K562 (cell line): Measurements from ENCODE around the gene HPSE2. TPM values are rescaled to one million over a fixed set of nuclear protein-coding genes. Genes with fewer than 3 reads are reported as not detected.

Source experiments
- ATAC-seq: fragments of 200-7000 bp; cut with Tn5 transposase; 3 replicates; pipeline ENCODE4 v1.9.1; 2020; ENCODE audit warnings: moderate library complexity
- BruUV-seq: library from RNA; stranded (reverse); fragments of 400-500 nt; replicated peaks from 2 replicates; lab custom pipeline; 2021; lab: Mats Ljungman, UMichigan
- CTCF ChIA-PET: fragments of 300-600 bp; formaldehyde crosslinking; extraction: SDS; loops from one replicate; lab custom pipeline; 2021; ENCODE audit warnings: low intra/inter-chr PET ratio; lab: Yijun Ruan, JAX
- POLR2A ChIA-PET: fragments of 300-600, 350-650 bp; sonication (Branson Sonifier 250); formaldehyde crosslinking; extraction: SDS; loops from one replicate; lab custom pipeline; 2021; ENCODE audit warnings: antibody characterized with exemption, inconsistent platforms; lab: Yijun Ruan, JAX
- DNase-seq, 4 experiments: peaks; one replicate each; pipeline versions ENCODE4 v3.0.0 to v3.0.0-alpha.2; 2011 to 2018; ENCODE audit warnings: low spot score in 3 of 4, mixed read lengths in 3 of 4; ENCODE audit errors: extremely low read depth in 1 of 4
- FAIRE-seq: peaks from 2 replicates; lab custom pipeline; 2011; peaks lifted over from hg19 to GRCh38; lab: Jason Lieb, UNC
- H2AFZ ChIP-seq: 2 replicates; pipeline ENCODE4 v1.6.0; 2011; ENCODE audit warnings: low read depth, low read length, control low read depth, inconsistent platforms
- H3K27ac ChIP-seq: fragments of 200-600 bp; 3 replicates; pipeline ENCODE4 v1.8.0; 2011; ENCODE audit warnings: low read depth, mild to moderate bottlenecking, control low read depth, inconsistent platforms, low read length, moderate library complexity, mixed read lengths; ENCODE audit errors: extremely low read depth
- H3K27me3 ChIP-seq, 2 experiments: fragments of 300-600 bp in 1 of 2; 2 replicates in 1 of 2; 3 replicates in 1 of 2; pipeline versions ENCODE4 v1.6.0 to v1.8.0; 2011; ENCODE audit warnings: inconsistent platforms in 2 of 2, low read length in 2 of 2, mild to moderate bottlenecking in 1 of 2, mixed read lengths in 1 of 2, moderate library complexity in 1 of 2; ENCODE audit not compliant: control insufficient read depth in 2 of 2, insufficient read depth in 2 of 2
- H3K36me3 ChIP-seq: fragments of 300-600 bp; 3 replicates; pipeline ENCODE4 v1.8.0; 2011; ENCODE audit warnings: mild to moderate bottlenecking, low read length, inconsistent platforms; ENCODE audit not compliant: control insufficient read depth, insufficient read depth
- H3K4me1 ChIP-seq, 2 experiments: fragments of 200-600 bp in 1 of 2; replicated peaks in 1 of 2; 2 replicates in 1 of 2; 3 replicates in 1 of 2; pipeline versions ENCODE4 v1.5.1 to v1.8.0; 2011; ENCODE audit warnings: inconsistent platforms in 2 of 2, low read length in 2 of 2, mild to moderate bottlenecking in 1 of 2, mixed read lengths in 1 of 2, moderate library complexity in 1 of 2; ENCODE audit not compliant: control insufficient read depth in 2 of 2, insufficient read depth in 2 of 2
- H3K4me2 ChIP-seq: 2 replicates; pipeline ENCODE4 v1.6.1; 2011; ENCODE audit warnings: low read length, control low read depth, inconsistent platforms, mixed read lengths; ENCODE audit not compliant: insufficient read depth
- H3K4me3 ChIP-seq: fragments of 200-600 bp; sonication (generic), shearing (Covaris generic); 2 replicates; pipeline ENCODE4 v1.5.1; 2016; ENCODE audit warnings: control low read depth, inconsistent platforms
- H3K79me2 ChIP-seq: fragments of 200-600 bp; 3 replicates; pipeline ENCODE4 v1.8.0; 2011; ENCODE audit warnings: low read length, inconsistent platforms; ENCODE audit not compliant: control insufficient read depth, insufficient read depth
- H3K9ac ChIP-seq, 2 experiments: 2 replicates each; pipeline versions ENCODE4 v1.6.0 to v1.6.1; 2011; ENCODE audit warnings: low read depth in 2 of 2, low read length in 2 of 2, control low read depth in 1 of 2, inconsistent platforms in 1 of 2, mild to moderate bottlenecking in 1 of 2, mixed read lengths in 1 of 2; ENCODE audit not compliant: insufficient read depth in 1 of 2
- H3K9me1 ChIP-seq: one replicate; pipeline ENCODE4 v1.6.0; 2011; ENCODE audit warnings: inconsistent platforms, mild to moderate bottlenecking, low read length, moderate library complexity; ENCODE audit not compliant: control insufficient read depth, insufficient read depth
- H3K9me3 ChIP-seq: replicated peaks from 2 replicates; pipeline ENCODE4 v1.5.1; 2011; ENCODE audit warnings: low read depth, low read length, inconsistent platforms; ENCODE audit not compliant: control insufficient read depth, insufficient read depth
- H4K20me1 ChIP-seq: replicated peaks from 2 replicates; pipeline ENCODE4 v1.6.1; 2011; ENCODE audit warnings: low read length, inconsistent platforms, mixed read lengths; ENCODE audit not compliant: control insufficient read depth, insufficient read depth
- BHLHE40 ChIP-seq: IDR thresholded peaks from 2 replicates; pipeline ENCODE4 v1.6.1; 2011; ENCODE audit warnings: low read length, improper control_type of control experiment
- GABPB2 ChIP-seq: fragments of 250-450 bp; sonication (Bioruptor Pico); conservative IDR thresholded peaks from 2 replicates; pipeline ENCODE4 v1.5.1; 2021; ENCODE audit warnings: mild to moderate bottlenecking
- MYC ChIP-seq, 2 experiments: fragments of 250-450 bp in 1 of 2; sonication (Bioruptor Pico) in 1 of 2; IDR thresholded peaks; 2 replicates each; pipeline versions ENCODE4 v1.5.1 to v1.6.1; 2012 to 2021; ENCODE audit warnings: low read depth in 2 of 2, borderline replicate concordance in 1 of 2, improper control_type of control experiment in 1 of 2, low read length in 1 of 2, mild to moderate bottlenecking in 1 of 2, moderate library complexity in 1 of 2
- NCOA4 ChIP-seq: fragments of 450-650 bp; IDR thresholded peaks from 2 replicates; pipeline ENCODE4 v1.6.1; 2018; ENCODE audit warnings: mild to moderate bottlenecking; ENCODE audit not compliant: partially characterized antibody
- NR2F6 ChIP-seq: fragments of 450-650 bp; formaldehyde crosslinking; IDR thresholded peaks from 2 replicates; pipeline ENCODE4 v1.4.0; 2020; ENCODE audit warnings: mild to moderate bottlenecking
- SREBF2 ChIP-seq: sonication (generic); formaldehyde crosslinking; IDR thresholded peaks from 2 replicates; pipeline ENCODE4 v1.4.0; 2020; ENCODE audit warnings: mild to moderate bottlenecking, missing genetic modification reagents
- TEAD1 ChIP-seq, 2 experiments: fragments of 450-650 bp in 1 of 2; sonication (generic) in 1 of 2; formaldehyde crosslinking; IDR thresholded peaks; 2 replicates each; pipeline versions ENCODE4 v1.4.0 to v1.8.0; 2020 to 2022; ENCODE audit warnings: mild to moderate bottlenecking in 2 of 2, missing genetic modification reagents in 1 of 2
- U2AF2 ChIP-seq: fragments of 200-400 bp; formaldehyde crosslinking; optimal IDR thresholded peaks from 2 replicates; pipeline ENCODE3; 2017; ENCODE audit warnings: low read depth, mild to moderate bottlenecking, low read length
- XRCC4 ChIP-seq: IDR thresholded peaks from one replicate; pipeline ENCODE4 v1.6.1; 2011; ENCODE audit not compliant: insufficient read depth, insufficient read length; ENCODE audit errors: extremely low read depth
- ZBTB1 ChIP-seq: sonication (generic); formaldehyde crosslinking; IDR thresholded peaks from 2 replicates; pipeline ENCODE4 v1.8.1; 2023; ENCODE audit warnings: missing genetic modification reagents, low read depth, mild to moderate bottlenecking, borderline replicate concordance
- ZBTB17 ChIP-seq: fragments of 450-650 bp; formaldehyde crosslinking; IDR thresholded peaks from 2 replicates; pipeline ENCODE4 v1.4.0; 2020; ENCODE audit warnings: mild to moderate bottlenecking
- ZNF143 ChIP-seq: sonication (generic); formaldehyde crosslinking; IDR thresholded peaks from 2 replicates; pipeline ENCODE4 v1.9.0; 2022; ENCODE audit warnings: mild to moderate bottlenecking, missing genetic modification reagents
- ZNF146 ChIP-seq: IDR thresholded peaks from one replicate; pipeline ENCODE4 v1.6.1; 2018; ENCODE audit warnings: missing compliant biosample characterization; ENCODE audit not compliant: unreplicated experiment
- WGBS: fragments of 100-300 bp; shearing (Covaris generic); methylation state at CpG from one replicate; pipeline ENCODE4 v1.1.6; 2016; ENCODE audit warnings: low coverage, mixed read lengths; ENCODE audit not compliant: insufficient coverage; ENCODE audit errors: missing lambda C conversion rate; 5-methylcytosine and 5-hydroxymethylcytosine counted together
- in situ Hi-C: fragments of 300-500 bp; cut with MboI; formaldehyde crosslinking; loops from 4 replicates; pipeline ENCODE4 v1.15.0; 2018; ENCODE audit warnings: inconsistent platforms, mixed read lengths
- intact Hi-C: fragments of 100-400 bp; cut with micrococcal nuclease; formaldehyde crosslinking; loops from 2 replicates; pipeline ENCODE4 v1.14.2; 2022
- polyA plus RNA-seq, 8 experiments: library from polyadenylated mRNA; depleted of rRNA in 4 of 8; stranded (reverse) in 5 of 8; unstranded in 3 of 8; fragments of >200 nt; fragmentation: Nextera tagmentation in 2 of 8; fragmentation: Illumina TruSeq in 1 of 8; extraction: Ambion mirVana in 2 of 8; extraction: Trizol in 1 of 8; gene quantifications; 2 replicates each; pipeline versions ENCODE4 v1.2.1 to v1.2.3, GENCODE V29; 2011 to 2014; ENCODE audit warnings: inconsistent platforms in 1 of 8, missing spikeins in 1 of 8
- total RNA-seq, 7 experiments: library from RNA; depleted of rRNA in 6 of 7; stranded (reverse); fragments of >200 nt in 6 of 7; fragmentation: Illumina TruSeq in 2 of 7; extraction: Trizol in 2 of 7; gene quantifications; 2 replicates each; pipeline versions ENCODE4 v1.2.1 to v1.2.3, GENCODE V29; 2011 to 2021; ENCODE audit warnings: low replicate concordance in 1 of 7
- TF ChIP-seq, protein P1 (sequence below): fragments of 250-450 bp; sonication (Bioruptor Pico); IDR thresholded peaks from 2 replicates; pipeline ENCODE4 v1.5.0; 2020; ENCODE audit warnings: mild to moderate bottlenecking, borderline replicate concordance

HPSE2 gene
- total and polyA plus RNA-seq, 9 of the 15 experiments (the other 6 are each of a cell fraction or from before 2014, with no cell fraction given), result 0.03 to 0.10 (median 0.04) TPM; not detected in 2

DNA sequence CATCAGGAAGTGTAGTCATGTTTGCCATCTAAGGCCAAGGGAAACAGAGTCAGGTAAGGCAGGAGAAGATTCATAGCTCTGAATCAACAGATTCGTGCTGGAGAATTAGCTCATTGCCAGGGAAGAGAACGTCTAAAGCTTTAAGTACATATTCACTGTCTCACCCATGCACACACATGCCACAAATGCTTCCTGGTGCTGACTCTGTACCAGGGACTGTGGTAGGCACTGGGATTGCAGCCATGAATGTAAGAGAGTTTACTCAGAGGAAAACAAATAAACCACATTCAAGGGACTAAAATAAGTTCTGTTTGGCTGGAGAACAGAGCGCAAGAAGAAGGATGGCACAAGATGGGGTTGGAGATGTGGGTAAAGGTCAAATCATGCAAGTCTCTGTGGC, 699.1 kb downstream of the HPSE2 start:
- Histone ChIP-seq H3K9ac (no peak overlapping the region), H3K4me1 (no peaks in the 10 kb centered on the region), H3K36me3 (no peaks in the 10 kb centered on the region), H3K27me3 (no peaks in the 10 kb centered on the region), H3K9me1 (no peaks in the 10 kb centered on the region), H3K27ac (no peak overlapping the region), H3K79me2 (no peaks in the 10 kb centered on the region), H2AFZ (no peak overlapping the region), H3K4me3 (no peak overlapping the region), H3K9me3 (no peaks in the 10 kb centered on the region), H3K4me2 (no peak overlapping the region), H4K20me1 (no peaks in the 10 kb centered on the region)
- DNase-seq (no peak), FAIRE-seq (no peak), ATAC-seq (no peak)
- CTCF ChIA-PET, result no interaction called here
- intact Hi-C loops, result no loop called here
- POLR2A ChIA-PET, result no interaction called here
- 32% methylated on average over 2 of the region's 3 CpGs for WGBS
- no peak for TF ChIP-seq TEAD1 (CRISPR knock-in tag; IDR thresholded peaks at IDR 0.05)
- TF ChIP-seq ZNF146 (CRISPR knock-in tag), result no peak
- TF ChIP-seq ZBTB1 (CRISPR knock-in tag), result no peak
- no peak for TF ChIP-seq XRCC4
- no peak for TF ChIP-seq NCOA4
- TF ChIP-seq NR2F6 (CRISPR knock-in tag), result no peak
- TF ChIP-seq MYC (IDR thresholded peaks at IDR 0.05; ENCODE audit: low read depth, low read length), result no peak
- no peak for TF ChIP-seq MYC (CRISPR knock-in tag; IDR thresholded peaks at IDR 0.05; ENCODE audit: borderline replicate concordance, low read depth)
- TF ChIP-seq ZNF143 (CRISPR knock-in tag), result no peak
- TF ChIP-seq U2AF2, result no peak
- TF ChIP-seq ZBTB17, result no peak
- TF ChIP-seq, protein P1, sequence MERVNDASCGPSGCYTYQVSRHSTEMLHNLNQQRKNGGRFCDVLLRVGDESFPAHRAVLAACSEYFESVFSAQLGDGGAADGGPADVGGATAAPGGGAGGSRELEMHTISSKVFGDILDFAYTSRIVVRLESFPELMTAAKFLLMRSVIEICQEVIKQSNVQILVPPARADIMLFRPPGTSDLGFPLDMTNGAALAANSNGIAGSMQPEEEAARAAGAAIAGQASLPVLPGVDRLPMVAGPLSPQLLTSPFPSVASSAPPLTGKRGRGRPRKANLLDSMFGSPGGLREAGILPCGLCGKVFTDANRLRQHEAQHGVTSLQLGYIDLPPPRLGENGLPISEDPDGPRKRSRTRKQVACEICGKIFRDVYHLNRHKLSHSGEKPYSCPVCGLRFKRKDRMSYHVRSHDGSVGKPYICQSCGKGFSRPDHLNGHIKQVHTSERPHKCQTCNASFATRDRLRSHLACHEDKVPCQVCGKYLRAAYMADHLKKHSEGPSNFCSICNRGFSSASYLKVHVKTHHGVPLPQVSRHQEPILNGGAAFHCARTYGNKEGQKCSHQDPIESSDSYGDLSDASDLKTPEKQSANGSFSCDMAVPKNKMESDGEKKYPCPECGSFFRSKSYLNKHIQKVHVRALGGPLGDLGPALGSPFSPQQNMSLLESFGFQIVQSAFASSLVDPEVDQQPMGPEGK (CRISPR knock-in tag), result no peak
- no peak for TF ChIP-seq BHLHE40
- no peak for TF ChIP-seq GABPB2 (CRISPR knock-in tag)
- no peak for TF ChIP-seq SREBF2
- no TSS peak for BruUV-seq
- in situ Hi-C loops, result no loop called here
